Astrocyte (in vitro differentiated cells and primary cell): ENCODE measurements around the gene RENBP. TPM values are rescaled to one million over a fixed set of nuclear protein-coding genes. Genes with fewer than 3 reads are reported as not detected.
A peak's percentile ranks its signal among the peaks of the same experiment; 100 is the strongest.

Experiments used
- DNase-seq: peaks from one replicate; pipeline ENCODE4 v3.0.0-alpha.2; 2010; ENCODE audit warnings: low read depth
- FAIRE-seq: peaks from 2 replicates; lab custom pipeline; 2011; peaks lifted over from hg19 to GRCh38; lab: Jason Lieb, UNC
- H2AFZ ChIP-seq: 2 replicates; pipeline ENCODE4 v1.6.0; 2012; ENCODE audit warnings: low read depth, low read length, inconsistent platforms
- H3K27ac ChIP-seq: 2 replicates; pipeline ENCODE4 v1.5.1; 2011; ENCODE audit warnings: low read depth, low read length, inconsistent platforms
- H3K27me3 ChIP-seq: 2 replicates; pipeline ENCODE4 v1.6.0; 2011; ENCODE audit warnings: low read length, inconsistent platforms; ENCODE audit not compliant: insufficient read depth
- H3K36me3 ChIP-seq: 2 replicates; pipeline ENCODE4 v1.5.1; 2011; ENCODE audit warnings: low read length, inconsistent platforms; ENCODE audit not compliant: insufficient read depth
- H3K4me1 ChIP-seq: 2 replicates; pipeline ENCODE4 v1.5.1; 2011; ENCODE audit warnings: low read length, inconsistent platforms; ENCODE audit not compliant: insufficient read depth
- H3K4me2 ChIP-seq: 2 replicates; pipeline ENCODE4 v1.6.0; 2012; ENCODE audit warnings: low read length, inconsistent platforms
- H3K4me3 ChIP-seq: 2 replicates; pipeline ENCODE4 v1.5.1; 2011; ENCODE audit warnings: low read depth, mild to moderate bottlenecking, low read length, inconsistent platforms; ENCODE audit not compliant: insufficient read depth
- H3K79me2 ChIP-seq: 2 replicates; pipeline ENCODE4 v1.6.0; 2012; ENCODE audit warnings: mild to moderate bottlenecking, low read length, inconsistent platforms; ENCODE audit not compliant: insufficient read depth
- H3K9ac ChIP-seq: 2 replicates; pipeline ENCODE4 v1.6.0; 2012; ENCODE audit warnings: mild to moderate bottlenecking, low read length, inconsistent platforms
- H3K9me3 ChIP-seq: 2 replicates; pipeline ENCODE4 v1.5.1; 2012; ENCODE audit warnings: low read depth, mild to moderate bottlenecking, low read length, inconsistent platforms; ENCODE audit not compliant: insufficient read depth
- H4K20me1 ChIP-seq: 2 replicates; pipeline ENCODE4 v1.6.0; 2012; ENCODE audit warnings: low read length, inconsistent platforms; ENCODE audit not compliant: insufficient read depth
- H3K27ac Mint-ChIP-seq: one replicate; pipeline ENCODE4 v1.8.0; 2021; ENCODE audit warnings: mild to moderate bottlenecking, mixed read lengths; ENCODE audit not compliant: unreplicated experiment
- H3K27me3 Mint-ChIP-seq: one replicate; pipeline ENCODE4 v1.8.0; 2021; ENCODE audit warnings: low read depth, mixed read lengths; ENCODE audit not compliant: unreplicated experiment
- H3K36me3 Mint-ChIP-seq: one replicate; pipeline ENCODE4 v1.8.0; 2021; ENCODE audit warnings: low read depth, mixed read lengths; ENCODE audit not compliant: unreplicated experiment
- H3K4me1 Mint-ChIP-seq: one replicate; pipeline ENCODE4 v1.8.0; 2021; ENCODE audit warnings: low read depth, mixed read lengths; ENCODE audit not compliant: unreplicated experiment
- H3K4me3 Mint-ChIP-seq: one replicate; pipeline ENCODE4 v1.8.0; 2021; ENCODE audit warnings: mild to moderate bottlenecking, moderate library complexity, mixed read lengths; ENCODE audit not compliant: unreplicated experiment
- H3K9me3 Mint-ChIP-seq: one replicate; pipeline ENCODE4 v1.8.0; 2021; ENCODE audit warnings: mild to moderate bottlenecking, mixed read lengths; ENCODE audit not compliant: unreplicated experiment
- EZH2 ChIP-seq: IDR thresholded peaks from 2 replicates; pipeline ENCODE4 v1.6.1; 2012; ENCODE audit warnings: mild to moderate bottlenecking, low read length, inconsistent platforms; ENCODE audit not compliant: insufficient read depth
- total RNA-seq: library from RNA; stranded (reverse); gene quantifications from 2 replicates; pipeline ENCODE4 v1.2.1, GENCODE V29; 2021
- TF ChIP-seq, protein P1 (sequence below): IDR thresholded peaks from 2 replicates; pipeline ENCODE4 v1.5.1; 2011; ENCODE audit warnings: low read depth, mild to moderate bottlenecking, inconsistent platforms, low read length, moderate library complexity; ENCODE audit not compliant: insufficient read depth

Gene RENBP
- total RNA-seq, 1 donor from 2014 or later, result 2.2 TPM

DNA sequence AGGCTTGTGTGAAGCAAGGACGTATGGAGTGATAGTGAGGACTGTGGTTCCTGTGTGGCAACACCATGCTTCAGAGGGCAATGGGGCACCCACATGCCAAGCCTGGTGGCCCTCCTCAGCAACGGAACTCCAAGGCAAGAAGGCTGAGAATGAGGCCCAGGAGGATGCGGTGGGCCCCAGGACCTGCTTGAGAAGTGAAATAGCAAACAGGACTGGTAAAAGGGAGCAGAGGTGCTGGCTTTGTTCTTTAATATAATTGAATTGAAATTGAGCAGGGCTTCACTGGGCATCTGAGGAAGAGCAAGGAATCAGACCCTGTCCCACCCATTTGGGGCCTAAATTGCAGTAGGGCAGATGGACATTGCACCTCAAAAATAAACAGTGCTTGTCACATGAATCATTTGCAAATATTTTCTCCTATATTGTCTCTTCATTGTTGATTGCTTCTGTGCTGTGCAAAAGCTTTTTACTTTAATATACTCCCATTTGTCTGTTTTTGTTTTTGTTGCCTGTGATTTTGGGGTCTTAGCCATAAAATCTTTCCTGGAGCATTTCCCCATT, 30.4 kb upstream of the RENBP start:
- Histone ChIP-seq H3K9me3 (no peaks in the 10 kb centered on the region), H3K36me3 (no peaks in the 10 kb centered on the region), H3K79me2 (peaks cover 28% of the 10 kb centered on the region), H3K27me3 (no peaks in the 10 kb centered on the region), H3K4me3 (no peak overlapping the region), H3K27ac (no peak overlapping the region), H3K4me1 (peaks cover 3% of the 10 kb centered on the region), H4K20me1 (peaks cover 2% of the 10 kb centered on the region), H3K4me2 (no peak overlapping the region), H3K9ac (no peak overlapping the region), H2AFZ (no peak overlapping the region)
- FAIRE-seq, result no peak
- H3K36me3 Mint-ChIP-seq, result no peaks in the 10 kb centered on the region
- peaks cover 2% of the 10 kb centered on the region for H3K4me1 Mint-ChIP-seq
- no peak overlapping the region for H3K4me3 Mint-ChIP-seq
- H3K9me3 Mint-ChIP-seq, result no peaks in the 10 kb centered on the region
- no peaks in the 10 kb centered on the region for H3K27me3 Mint-ChIP-seq
- TF ChIP-seq EZH2, result no peak
- TF ChIP-seq, protein P1, sequence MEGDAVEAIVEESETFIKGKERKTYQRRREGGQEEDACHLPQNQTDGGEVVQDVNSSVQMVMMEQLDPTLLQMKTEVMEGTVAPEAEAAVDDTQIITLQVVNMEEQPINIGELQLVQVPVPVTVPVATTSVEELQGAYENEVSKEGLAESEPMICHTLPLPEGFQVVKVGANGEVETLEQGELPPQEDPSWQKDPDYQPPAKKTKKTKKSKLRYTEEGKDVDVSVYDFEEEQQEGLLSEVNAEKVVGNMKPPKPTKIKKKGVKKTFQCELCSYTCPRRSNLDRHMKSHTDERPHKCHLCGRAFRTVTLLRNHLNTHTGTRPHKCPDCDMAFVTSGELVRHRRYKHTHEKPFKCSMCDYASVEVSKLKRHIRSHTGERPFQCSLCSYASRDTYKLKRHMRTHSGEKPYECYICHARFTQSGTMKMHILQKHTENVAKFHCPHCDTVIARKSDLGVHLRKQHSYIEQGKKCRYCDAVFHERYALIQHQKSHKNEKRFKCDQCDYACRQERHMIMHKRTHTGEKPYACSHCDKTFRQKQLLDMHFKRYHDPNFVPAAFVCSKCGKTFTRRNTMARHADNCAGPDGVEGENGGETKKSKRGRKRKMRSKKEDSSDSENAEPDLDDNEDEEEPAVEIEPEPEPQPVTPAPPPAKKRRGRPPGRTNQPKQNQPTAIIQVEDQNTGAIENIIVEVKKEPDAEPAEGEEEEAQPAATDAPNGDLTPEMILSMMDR, result no peak
- H3K27ac Mint-ChIP-seq, result no peak overlapping the region
- DNase-seq, result no peak

DNA sequence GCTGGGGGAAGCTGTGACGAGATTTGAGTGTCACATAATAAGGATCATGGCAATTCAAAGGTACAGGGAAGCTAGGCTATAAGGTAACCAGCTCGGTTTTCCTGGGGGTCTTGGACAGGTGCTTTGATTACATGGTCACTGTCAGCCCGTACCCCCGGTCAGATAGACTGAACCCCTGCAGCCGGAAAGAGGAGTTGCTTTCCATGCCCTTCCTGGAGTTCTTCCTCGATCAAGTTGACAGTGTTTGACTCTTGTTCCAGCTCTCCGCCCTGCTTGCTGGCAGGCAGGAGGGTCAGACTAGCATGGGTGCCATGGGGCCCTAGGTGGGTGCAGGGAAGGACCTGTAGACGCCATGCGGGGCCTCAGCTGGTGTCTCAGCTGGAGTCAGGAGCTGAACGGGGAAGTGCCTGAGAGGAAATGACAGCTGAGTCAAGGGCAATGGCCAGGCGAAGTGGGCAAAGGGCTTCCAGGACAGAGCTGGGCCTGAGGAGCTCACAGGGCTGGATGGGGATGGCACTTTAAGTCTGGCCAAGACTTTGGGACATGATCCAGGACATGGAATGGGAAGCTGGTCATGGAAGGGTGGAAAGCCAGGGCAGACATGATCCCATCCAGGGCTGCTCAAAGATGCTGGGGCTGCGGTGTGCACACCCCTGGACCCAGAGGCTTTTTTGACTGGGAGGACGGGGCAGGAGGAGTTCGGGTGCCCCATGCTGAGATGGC, 29.7 kb upstream of the RENBP start:
- FAIRE-seq, result peak; percentile 41
- peak overlapping the region; percentile 100 for H3K9ac ChIP-seq
- H3K4me3 Mint-ChIP-seq, result no peak overlapping the region

More for the DNA sequence above, 29.7 kb upstream of the RENBP start:
- TF ChIP-seq, protein P1, result no peak
- TF ChIP-seq EZH2, result no peak
- peaks cover 6% of the 10 kb centered on the region for H3K4me1 ChIP-seq
- H3K4me3 ChIP-seq, result no peak overlapping the region
- DNase-seq, result no peak
- Mint-ChIP-seq H3K36me3 (no peaks in the 10 kb centered on the region), H3K4me1 (peaks cover 2% of the 10 kb centered on the region), H3K9me3 (no peaks in the 10 kb centered on the region), H3K27ac (no peak overlapping the region), H3K27me3 (no peaks in the 10 kb centered on the region)
- H3K79me2 ChIP-seq, result peaks cover 35% of the 10 kb centered on the region
- no peaks in the 10 kb centered on the region for H3K36me3 ChIP-seq
- H3K27me3 ChIP-seq, result no peaks in the 10 kb centered on the region
- peak overlapping the region; percentile 86 for H3K4me2 ChIP-seq
- no peaks in the 10 kb centered on the region for H3K9me3 ChIP-seq
- H4K20me1 ChIP-seq, result peaks cover 8% of the 10 kb centered on the region
- no peak overlapping the region for H3K27ac ChIP-seq
- H2AFZ ChIP-seq, result no peak overlapping the region
